HS-5 (cell line): Measurements from ENCODE around the gene SCEL.
"Not testable (repeated sequence)": the region's sequence is repeated elsewhere in the genome, so short reads cannot be mapped to it uniquely, and the experiment has no call there.

Experiments
- DNase-seq: peaks from one replicate; pipeline ENCODE4 v3.0.0-alpha.2; 2012; ENCODE audit warnings: low read depth

The SCEL gene

DNA sequence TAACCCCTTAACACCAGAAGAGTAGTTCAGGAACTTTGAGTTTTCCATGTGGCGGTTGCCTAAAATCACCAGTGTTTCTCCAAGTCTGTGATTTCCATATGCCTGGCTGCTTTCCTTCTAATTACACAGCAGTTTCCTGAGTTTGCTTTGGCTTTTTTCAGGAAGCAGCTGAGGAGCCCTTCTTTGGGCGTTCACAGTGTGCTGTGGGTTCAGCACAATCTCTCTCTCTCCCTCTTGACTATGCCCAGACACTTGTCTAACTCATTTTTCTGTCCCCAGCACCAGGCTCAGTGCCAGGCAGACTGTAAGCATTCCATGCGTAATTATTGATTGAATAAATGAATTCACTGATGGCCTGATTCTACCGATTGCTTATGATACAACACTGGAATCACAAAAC is 19.7 kb downstream of the SCEL start:
- no peak for DNase-seq

GRCh38 chr13:77558016-77558415 is 22.5 kb downstream of the SCEL start:
- DNase-seq, result no peak

- no peak for DNase-seq
Measured at GRCh38 chr13:77563111-77563510, 27.6 kb downstream of the SCEL start.

DNA sequence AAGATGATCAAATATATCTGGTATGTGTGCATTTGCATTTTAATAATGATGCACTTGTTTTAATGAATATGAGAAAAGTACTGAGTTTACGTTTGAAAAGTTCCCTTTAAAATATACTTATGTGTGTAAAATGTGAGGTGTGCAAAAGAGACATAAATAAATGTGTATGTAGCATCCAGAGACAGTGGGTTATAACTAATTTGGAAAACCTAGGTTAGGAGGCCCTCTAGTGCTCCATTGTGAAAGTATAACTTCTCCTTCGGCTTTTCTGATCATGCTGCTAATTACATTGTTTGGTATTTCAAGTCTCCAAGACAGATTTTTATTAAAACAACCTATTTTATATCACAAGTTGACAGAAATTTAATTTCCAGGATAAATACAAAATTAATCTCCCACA is 30.1 kb downstream of the SCEL start:
- peak; percentile 10 for DNase-seq

DNA sequence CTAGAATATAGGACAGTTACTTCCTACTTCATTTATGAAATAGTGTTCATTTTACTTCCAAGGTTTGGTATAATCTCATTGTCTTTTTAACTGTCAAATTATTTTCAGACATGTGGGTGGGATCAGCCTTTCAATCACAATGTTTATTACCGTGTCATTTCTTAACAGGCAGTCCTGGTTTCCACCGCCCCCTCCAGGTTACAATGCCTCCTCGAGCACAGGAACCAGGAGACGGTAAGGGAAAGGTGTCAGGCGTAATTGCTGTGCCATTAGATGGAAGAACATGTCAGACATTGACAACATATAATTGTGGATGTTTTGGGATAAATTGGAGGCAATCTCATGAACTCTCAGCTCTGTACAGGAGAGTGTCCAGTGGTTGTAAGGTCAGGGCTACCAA is 36.5 kb downstream of the SCEL start:
- DNase-seq, result no peak

- no peak for DNase-seq
Measured at GRCh38 chr13:77574096-77574495, 38.6 kb downstream of the SCEL start.

DNA sequence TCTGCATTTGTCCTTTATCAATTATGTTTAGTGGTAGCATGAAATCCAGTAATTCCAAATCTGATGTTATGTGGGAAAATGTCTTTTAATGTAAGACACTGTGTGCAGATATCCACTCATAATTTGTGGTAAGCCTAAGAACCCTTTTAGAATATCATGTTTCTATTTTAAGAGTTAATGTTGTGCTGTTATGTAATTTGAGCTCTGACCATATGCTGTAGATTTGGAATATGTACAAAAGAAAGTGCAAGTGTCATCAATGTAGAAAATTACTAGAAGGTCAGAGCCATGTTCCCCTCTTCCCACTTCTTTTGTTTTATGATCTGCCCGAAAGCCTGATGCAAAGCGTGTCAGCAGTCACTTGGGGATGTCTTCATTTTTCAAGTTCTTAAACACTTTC is 44.5 kb downstream of the SCEL start:
- DNase-seq, result no peak

- DNase-seq, result no peak
Measured at GRCh38 chr13:77580748-77581147, 45.2 kb downstream of the SCEL start.

DNA sequence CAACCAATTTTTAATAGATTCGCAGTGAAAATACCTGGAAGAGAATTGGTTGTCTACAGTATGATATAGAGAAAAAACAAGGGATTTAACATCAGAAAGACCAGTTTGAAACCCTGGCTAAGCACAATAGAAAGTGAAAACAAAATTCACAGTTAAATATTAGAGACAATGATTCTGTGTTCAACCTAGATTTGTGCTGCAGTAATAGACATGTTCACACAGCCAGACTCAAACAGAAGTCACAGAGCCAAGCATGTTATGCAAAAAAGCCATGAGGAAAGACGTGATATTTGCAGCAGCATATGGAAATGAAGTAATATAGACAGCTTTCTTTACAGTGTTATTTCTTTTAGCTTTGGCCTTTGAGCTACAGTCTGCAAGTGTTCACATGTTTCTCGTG is 48.1 kb downstream of the SCEL start:
- DNase-seq, result no peak

- no peak for DNase-seq
Measured at GRCh38 chr13:77584106-77584505, 48.6 kb downstream of the SCEL start.

DNA sequence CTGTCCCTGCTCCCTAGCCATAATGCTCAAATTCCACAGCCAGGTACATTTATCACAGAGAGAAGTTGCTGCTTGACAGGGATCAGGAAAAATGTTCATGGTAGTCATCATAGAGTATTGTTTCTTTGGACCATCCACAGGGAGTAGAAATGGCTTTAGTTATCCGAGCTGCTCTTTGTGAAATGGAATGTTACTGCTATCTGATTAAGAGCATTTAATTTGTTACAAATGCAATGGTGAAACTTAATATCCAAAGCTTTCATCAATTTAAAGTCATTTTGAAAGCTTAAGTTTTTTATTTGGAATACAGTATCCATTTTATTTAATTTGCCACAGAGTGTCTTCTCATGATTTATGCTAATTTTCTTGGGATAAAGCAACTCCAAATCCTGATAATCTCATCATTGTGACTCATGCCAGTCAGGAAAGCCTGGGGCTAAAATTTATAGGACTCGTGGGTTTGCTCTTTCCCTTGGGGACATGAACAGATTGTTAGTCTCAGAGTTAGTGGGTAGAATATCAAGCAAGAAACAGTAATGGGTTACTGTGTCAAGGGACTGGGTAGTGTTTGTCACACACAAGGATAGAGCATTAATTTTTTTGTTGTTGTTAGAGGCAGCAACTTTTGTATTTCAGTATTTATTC is 59.8 kb downstream of the SCEL start:
- DNase-seq, result no peak

- no peak for DNase-seq
Measured at GRCh38 chr13:77596777-77597176, 61.3 kb downstream of the SCEL start.

DNA sequence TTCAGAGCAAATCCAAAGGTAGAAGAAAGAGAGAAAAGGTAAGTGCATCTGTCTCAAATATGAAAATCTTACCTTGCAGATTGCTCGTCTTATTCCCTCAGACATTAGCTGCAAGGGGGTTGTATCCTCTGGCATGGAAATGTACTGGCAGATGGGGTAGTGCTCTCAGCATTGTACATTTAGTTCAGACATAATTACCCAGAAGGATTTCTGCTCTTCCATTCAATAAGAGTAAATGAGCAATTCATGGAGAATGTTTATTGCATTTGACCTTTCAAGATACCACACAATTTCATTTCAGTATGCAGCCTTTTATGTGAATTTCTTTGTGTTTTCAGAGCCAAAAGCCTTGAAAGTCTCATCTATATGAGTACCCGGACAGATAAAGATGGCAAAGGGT is 63.8 kb downstream of the SCEL start:
- no peak for DNase-seq

GRCh38 chr13:77600701-77601100 is 65.2 kb downstream of the SCEL start:
- no peak for DNase-seq

DNA sequence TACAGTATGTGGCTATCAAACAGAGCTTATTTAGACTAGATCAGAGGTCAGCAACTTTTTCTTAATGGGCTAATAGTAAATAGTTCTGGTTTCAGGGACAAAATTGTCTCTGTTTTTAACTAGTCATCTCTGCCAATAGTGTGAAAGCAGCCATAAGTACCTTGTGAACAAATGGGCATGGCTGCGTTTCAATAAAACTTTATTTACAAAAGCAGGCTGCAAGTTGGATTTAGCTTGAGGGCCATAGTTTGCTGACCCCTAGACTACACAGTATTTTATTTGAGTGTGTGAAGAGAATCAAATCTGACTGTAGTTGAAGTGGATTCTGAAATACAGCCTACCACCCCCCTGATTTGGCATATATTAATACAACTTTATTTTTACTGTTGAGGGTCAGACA is 75.6 kb downstream of the SCEL start:
- DNase-seq, result no peak

GRCh38 chr13:77616027-77616426 is 80.5 kb downstream of the SCEL start:
- no peak for DNase-seq

DNA sequence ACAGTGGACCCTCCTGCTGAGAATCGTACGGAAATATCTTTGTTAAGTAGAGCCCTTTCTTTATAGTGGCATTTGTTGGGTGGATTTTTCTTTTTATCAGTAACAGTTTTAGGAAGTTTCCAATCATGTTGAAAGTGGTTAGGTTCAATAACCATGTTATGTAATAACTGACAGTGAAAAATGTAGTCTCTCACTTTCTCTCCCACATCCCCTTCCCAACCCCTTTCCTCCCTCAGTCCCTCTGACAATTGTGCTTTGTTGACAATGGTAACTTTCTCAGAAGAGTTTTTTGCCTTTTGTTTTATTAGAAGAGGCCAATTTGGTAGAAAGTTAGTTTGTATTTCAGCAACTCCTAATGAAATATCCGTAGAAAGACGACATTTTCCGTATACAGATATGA is 84.1 kb downstream of the SCEL start:
- no peak for DNase-seq

- DNase-seq, result no peak
Measured at GRCh38 chr13:77620138-77620537, 84.6 kb downstream of the SCEL start.

GRCh38 chr13:77623806-77624205 is 88.3 kb downstream of the SCEL start:
- DNase-seq, result no peak

DNA sequence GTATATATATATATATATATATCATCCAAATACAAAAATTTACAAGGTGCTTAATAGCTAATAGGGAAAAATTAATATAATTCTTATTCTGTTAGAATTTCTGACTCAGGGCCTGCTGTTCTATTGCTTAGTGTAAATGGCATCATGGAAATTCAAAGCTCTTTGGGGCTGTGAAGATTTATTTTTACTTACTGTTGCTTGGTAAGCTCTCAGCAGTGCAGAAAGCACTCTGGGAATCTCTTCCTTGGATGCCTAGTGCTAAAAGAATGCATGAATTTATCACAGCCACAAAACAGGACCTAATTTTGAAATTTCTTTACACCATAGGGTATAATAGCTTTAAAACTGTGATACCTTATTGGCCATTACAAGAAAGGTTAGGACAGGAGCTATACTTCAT is 92.7 kb downstream of the SCEL start:
- no peak for DNase-seq

- no peak for DNase-seq
Measured at GRCh38 chr13:77637588-77637987, 102.1 kb downstream of the SCEL start.

DNA sequence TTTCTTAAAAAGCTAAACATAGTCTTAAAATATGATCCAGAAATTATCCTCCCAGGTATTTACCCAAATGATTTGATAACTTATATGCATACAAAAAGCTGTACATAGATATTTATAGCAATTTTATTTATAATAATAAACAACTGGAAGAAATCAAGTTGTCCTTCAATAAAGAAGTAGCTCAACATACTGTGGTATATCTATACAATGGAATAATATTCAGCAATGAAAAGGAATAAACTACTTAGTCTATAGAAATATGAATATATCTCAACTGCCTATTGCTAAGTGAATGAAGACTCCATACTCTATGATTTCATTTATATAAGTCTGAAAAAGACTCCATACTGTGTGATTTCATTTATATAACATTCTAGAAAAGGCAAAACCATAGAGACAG is 114.9 kb downstream of the SCEL start:
- no peak for DNase-seq

GRCh38 chr13:77653301-77653700 is 117.8 kb downstream of the SCEL start:
- no peak for DNase-seq

GRCh38 chr13:77660016-77660415 is 124.5 kb downstream of the SCEL start:
- not testable (repeated sequence) for DNase-seq

DNA sequence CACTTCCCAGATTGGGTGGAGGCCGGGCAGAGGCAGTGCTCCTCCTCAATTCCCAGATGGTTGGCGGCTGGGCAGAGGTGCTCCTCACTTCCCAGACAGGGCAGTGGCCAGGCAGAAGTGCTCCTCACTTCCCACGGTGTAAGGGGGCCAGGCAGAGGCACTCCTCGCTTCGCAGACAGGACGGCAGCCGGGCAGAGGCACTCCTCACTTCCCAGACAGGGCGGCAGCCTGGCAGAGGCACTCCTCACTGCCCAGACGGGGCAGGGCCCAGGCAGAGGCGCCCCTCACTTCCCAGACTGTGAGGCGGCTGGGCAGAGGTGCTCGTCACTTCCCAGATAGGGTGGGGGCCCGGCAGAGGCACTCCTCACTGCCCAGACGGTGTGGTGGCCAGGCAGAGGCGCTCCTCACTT is 125.3 kb downstream of the SCEL start:
- DNase-seq, result no peak
